NCI-H526 treated with DMSO at 0.1 percent for 48 hours (cell line): Measurements from ENCODE around the gene NBAS.
"Not testable (repeated sequence)": the region's sequence is repeated elsewhere in the genome, so short reads cannot be mapped to it uniquely, and the experiment has no call there.

Source experiments
- DNase-seq: peaks from one replicate; lab custom pipeline; 2025; lab: John Stamatoyannopoulos, UW

The NBAS gene

GRCh38 chr2:15527074-15527739, 33.9 kb downstream of the NBAS start:
- DNase-seq, result no peak

- DNase-seq, result no peak
Observed at GRCh38 chr2:15521641-15522181, 39.4 kb downstream of the NBAS start.

DNA sequence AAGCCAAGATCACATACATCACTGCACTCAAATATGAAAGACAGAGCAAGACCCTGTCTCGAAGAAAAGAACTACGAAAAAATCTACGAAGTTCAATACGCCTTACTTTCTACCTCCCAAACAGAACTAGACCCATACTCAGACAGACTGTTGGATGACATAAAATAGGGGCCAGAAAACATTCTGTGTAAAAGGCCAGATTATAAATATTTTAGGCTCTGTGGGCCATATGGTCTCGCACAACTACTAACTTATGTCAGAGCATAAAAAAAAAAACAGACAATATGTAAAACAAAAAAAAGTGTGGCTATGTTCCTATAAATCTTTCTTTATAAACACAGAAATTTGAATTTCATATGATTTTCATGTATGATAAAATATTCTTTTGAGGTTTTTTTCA, 40.8 kb downstream of the NBAS start:
- no peak for DNase-seq

DNA sequence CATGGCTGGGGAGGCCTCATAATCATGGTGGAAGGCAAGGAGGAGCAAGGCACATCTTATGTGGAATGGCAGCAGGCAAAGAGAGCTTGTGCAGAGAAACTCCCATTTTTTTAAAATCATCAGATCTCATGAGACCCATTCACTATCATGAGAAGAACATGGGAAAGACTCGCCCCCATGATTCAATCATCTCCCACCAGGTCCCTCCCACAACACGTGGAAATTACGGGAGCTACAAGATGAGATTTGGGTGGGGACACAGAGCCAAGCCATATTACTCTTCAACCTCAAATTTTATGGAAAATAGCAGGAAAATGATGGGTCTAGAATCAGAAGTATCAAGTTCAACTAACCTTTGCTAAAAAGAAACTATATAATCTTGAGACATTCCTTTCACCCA, 42.4 kb downstream of the NBAS start:
- DNase-seq, result not testable (repeated sequence)

- no peak for DNase-seq
Observed at GRCh38 chr2:15517793-15518192, 43.3 kb downstream of the NBAS start.

GRCh38 chr2:15511686-15512085, 49.4 kb downstream of the NBAS start:
- no peak for DNase-seq

DNA sequence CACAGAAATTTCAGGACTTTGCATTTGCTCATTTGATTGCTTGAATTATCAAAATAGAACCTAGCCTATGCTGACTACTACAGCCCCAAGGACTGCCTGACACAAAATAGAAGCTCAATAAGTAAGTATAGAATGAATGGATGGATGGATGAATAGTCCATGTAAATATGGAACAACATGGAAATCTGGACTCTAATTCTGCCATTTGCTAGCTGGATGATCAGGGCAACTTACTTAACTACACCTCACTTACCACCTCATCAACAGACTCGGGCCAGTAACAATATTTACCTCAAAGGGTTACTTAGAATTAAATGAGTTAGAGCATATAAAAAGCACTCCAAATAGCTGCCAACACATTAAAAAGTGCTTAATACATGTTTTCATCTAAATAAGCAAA, 50.6 kb downstream of the NBAS start:
- no peak for DNase-seq

DNA sequence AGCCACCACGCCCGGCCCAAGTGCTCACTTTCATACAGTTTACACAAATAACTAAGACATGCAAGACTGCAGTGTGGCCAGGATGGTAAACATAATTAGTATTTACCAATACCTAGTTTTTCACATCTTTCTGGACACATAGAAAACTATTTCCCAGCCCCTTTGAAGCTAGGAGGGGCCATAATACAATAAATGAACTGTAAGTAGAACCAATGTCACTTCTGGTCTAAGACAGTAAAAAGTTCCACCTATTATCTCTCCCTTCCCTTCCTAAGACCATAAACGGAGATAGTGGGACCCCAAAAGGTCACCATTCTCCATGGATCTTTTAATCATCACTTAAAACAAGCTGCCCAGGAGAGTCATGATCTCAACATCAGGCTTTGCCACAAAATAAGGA, 51.0 kb downstream of the NBAS start:
- no peak for DNase-seq

- no peak for DNase-seq
Observed at GRCh38 chr2:15507697-15508096, 53.4 kb downstream of the NBAS start.

GRCh38 chr2:15507061-15507460, 54.1 kb downstream of the NBAS start:
- no peak for DNase-seq

- DNase-seq, result no peak
Observed at GRCh38 chr2:15506229-15506819, 54.8 kb downstream of the NBAS start.

DNA sequence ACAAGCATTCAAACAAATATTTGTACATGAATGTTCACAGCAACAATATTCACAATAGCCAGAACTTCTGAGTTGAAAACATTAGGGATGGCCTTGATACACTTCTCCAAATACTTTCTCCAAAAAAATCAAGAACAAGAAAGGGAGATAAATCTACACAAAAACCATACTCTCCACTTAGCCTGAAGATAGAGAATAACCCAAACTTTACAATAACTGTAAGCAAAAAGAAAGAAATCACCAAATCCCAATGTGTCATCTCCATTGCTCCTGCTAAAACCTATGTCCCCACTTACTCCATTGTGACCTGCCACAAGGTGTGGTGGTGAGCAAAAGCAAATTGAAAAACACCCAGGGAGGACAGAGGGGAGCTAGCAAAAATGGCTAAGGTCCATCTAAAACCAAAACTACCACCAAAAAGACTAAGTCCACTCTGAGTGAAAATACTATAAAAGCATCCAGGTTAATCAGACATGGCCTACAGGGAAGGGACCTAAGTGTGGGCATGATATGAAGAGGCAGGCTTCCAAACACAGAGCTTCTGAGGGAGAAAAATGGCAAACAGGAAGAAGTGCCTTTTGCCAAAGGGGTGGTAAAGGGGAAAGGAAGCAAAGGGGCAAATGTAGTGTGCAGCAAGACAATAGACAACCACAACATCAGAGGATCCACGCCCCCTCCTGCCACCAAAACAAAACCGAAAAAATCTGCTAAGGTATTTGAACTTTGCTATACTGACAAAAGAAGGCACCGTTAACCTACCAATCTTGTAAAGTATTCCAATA, 56.1 kb downstream of the NBAS start:
- no peak for DNase-seq

DNA sequence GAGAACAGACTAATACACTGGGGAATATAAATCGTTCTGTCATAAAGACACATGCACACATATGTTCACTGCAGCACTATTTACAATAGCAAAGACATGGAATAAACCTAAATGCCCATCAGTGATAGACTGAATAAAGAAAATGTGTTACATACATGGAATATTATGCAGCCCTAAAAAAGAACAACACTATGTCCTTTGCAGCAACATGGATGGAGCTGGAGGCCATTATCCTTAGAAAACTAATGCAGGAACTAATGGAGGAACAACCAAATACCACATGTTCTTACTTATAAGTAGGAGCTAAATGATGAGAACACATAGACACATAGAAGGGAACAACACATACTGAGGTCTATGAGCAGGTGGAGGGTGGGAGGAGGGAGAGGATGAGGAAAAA, 61.9 kb downstream of the NBAS start:
- DNase-seq, result not testable (repeated sequence)

- no peak for DNase-seq
Observed at GRCh38 chr2:15498554-15498953, 62.6 kb downstream of the NBAS start.

GRCh38 chr2:15494877-15495276, 66.3 kb downstream of the NBAS start:
- no peak for DNase-seq

- DNase-seq, result no peak
Observed at GRCh38 chr2:15492773-15493325, 68.3 kb downstream of the NBAS start.

DNA sequence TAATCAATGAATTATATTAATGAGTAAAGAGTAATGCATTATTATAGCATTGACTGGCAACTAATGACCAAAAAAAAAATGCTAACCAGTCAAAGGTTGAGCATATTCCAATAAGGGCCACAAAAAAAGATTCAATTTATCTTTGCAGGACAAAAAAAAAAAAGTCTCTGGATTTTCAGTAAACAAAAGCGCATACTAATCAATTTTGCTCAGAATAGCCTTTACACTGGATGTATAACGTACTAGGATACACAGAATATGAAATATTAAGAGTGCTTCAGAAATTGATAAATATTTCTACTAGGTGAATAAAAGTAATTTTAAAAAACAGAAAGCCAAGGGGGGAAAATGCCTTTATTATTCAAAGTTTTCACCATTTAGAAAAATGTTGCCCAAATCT, 74.4 kb downstream of the NBAS start:
- no peak for DNase-seq

DNA sequence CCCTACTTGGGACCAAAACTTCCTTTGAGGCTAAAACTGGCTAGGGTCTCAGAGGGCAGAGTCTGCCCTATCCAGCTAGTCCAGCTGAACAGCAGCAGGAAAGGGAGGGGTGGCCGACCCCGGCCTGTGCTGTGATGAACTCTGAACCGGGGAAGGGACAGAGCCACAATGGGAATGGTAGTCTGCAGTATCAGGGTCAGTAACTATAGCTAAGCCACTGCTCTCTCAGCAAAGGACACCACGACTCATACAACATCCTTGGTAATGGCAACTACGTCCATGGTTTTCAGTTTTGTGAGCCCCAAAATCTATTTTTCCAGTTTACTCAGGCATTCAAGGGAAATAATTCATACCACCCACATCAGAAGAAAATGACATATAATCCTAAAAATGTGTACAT, 75.2 kb downstream of the NBAS start:
- no peak for DNase-seq

DNA sequence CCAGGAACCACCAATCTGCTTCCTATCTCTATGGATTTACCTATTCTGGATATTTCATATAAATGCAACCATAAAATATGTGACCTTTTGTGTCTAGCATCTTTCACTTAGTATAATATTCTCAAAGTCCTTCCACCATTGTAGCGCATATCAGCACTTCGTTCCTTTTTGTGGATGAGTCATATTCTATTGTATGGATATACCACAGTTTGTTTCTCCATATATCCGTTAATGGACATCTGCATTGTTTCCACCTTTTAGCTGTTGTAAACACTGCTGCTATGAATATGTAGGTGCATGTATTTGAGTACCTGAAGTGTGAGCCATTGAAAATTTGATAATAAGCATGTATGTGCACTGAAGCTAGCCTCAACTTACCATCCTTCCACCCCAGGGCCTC, 80.1 kb downstream of the NBAS start:
- DNase-seq, result no peak

GRCh38 chr2:15480552-15480951, 80.6 kb downstream of the NBAS start:
- DNase-seq, result no peak

- no peak for DNase-seq
Observed at GRCh38 chr2:15472876-15473275, 88.3 kb downstream of the NBAS start.

DNA sequence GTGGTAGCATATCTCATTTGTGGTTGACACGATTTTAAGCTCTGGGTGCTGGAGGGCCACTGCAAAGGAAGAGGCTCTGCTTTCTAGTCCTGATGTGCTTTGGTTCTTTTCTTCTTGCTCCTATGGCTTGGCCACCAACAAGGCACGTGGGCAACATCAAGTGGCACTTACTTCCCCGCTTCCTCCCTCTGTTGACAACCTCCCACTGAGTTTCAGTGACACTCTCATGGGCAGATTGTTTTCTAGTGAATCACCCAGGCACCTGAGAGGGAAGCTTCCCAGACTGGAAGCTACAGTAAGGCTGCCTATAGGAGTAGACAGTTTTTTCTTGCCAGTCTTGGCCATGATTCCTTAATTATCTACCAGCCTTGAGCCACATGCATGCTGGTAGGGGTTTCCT, 89.0 kb downstream of the NBAS start:
- DNase-seq, result no peak

DNA sequence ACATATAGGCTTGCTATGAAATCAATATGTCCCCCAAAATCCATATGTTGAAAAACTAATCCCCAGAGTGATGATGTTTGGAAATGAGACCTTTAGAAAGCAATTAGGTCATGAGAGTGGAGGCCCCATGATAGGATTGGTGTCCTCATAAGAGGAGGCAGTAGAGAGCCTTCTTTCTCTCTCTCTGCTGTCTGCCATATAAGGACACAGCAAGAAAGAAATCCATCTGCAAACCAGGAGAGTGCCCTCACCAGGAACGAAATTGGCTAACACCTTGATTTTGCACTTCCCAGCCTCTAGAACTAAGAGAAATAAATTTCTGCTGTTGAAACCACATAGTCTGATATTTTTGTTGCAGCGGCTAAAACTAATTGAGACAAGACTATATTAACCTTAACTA, 89.5 kb downstream of the NBAS start:
- DNase-seq, result no peak
